Measurements from ENCODE around the gene SUPT7L.
A peak's percentile ranks its signal among the peaks of the same experiment; 100 is the strongest.

SUPT7L gene

DNA sequence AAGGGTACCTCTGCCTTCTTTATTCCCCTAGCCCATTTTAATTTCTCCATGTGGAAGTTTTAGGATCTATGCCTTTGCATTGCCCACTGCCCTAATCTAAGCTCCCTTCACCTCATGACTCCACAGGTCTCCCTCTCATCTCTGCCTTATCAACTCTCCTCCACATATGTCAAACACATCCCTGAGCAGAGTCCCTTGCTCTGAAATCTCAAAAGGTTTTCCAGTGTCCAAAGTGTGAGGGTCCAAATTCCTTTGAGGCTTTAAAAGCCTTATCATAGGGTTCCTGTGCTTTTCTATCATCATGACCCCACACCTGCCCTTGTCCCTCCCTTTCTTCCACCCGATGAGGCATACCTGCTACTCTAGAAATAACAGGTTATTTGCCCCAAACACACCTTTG, 38.9 kb upstream of the SUPT7L start:
- DNase-seq (ENCODE audit: low spot score) (no peak), ATAC-seq (ENCODE audit: low read depth) (no peak)
- Histone ChIP-seq H3K36me3 (ENCODE audit: low read depth) (no peaks in the 10 kb centered on the region), H3K4me3 (ENCODE audit: severe bottlenecking) (no peak overlapping the region), H3K4me1 (ENCODE audit: insufficient read depth, poor library complexity, severe bottlenecking) (peaks cover 26% of the 10 kb centered on the region), H3K27me3 (ENCODE audit: insufficient read depth, poor library complexity, severe bottlenecking) (no peaks in the 10 kb centered on the region), H3K27ac (ENCODE audit: poor library complexity, severe bottlenecking) (no peak overlapping the region), H3K9me3 (ENCODE audit: severe bottlenecking) (no peaks in the 10 kb centered on the region)
- TF ChIP-seq, protein P1, sequence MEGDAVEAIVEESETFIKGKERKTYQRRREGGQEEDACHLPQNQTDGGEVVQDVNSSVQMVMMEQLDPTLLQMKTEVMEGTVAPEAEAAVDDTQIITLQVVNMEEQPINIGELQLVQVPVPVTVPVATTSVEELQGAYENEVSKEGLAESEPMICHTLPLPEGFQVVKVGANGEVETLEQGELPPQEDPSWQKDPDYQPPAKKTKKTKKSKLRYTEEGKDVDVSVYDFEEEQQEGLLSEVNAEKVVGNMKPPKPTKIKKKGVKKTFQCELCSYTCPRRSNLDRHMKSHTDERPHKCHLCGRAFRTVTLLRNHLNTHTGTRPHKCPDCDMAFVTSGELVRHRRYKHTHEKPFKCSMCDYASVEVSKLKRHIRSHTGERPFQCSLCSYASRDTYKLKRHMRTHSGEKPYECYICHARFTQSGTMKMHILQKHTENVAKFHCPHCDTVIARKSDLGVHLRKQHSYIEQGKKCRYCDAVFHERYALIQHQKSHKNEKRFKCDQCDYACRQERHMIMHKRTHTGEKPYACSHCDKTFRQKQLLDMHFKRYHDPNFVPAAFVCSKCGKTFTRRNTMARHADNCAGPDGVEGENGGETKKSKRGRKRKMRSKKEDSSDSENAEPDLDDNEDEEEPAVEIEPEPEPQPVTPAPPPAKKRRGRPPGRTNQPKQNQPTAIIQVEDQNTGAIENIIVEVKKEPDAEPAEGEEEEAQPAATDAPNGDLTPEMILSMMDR (IDR thresholded peaks at IDR 0.05; ENCODE audit: poor library complexity, severe bottlenecking), result no peak

DNA sequence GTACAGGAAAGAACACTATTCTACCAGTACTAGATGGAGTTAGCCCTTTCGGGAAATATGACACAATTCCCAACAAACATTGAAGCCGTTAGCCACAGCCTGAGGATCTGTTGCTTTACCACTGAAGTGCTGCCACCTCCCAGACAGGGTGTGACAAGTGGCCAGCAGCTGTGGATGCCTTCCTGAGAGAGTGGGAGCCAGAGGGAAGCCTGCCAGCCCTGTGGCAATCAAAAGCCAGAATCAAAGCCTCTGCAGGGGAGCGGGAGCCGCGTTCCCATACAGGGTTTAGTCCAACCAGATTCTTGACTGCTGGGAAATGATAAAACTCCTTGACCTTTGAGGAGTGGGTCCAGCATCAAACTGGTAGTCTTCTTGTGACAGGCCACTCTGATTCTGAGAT, 38.3 kb upstream of the SUPT7L start:
- TF ChIP-seq, protein P1 (IDR thresholded peaks at IDR 0.05; ENCODE audit: poor library complexity, severe bottlenecking), result no peak
- H3K9me3 ChIP-seq (ENCODE audit: severe bottlenecking), result no peaks in the 10 kb centered on the region
- DNase-seq (ENCODE audit: low spot score) (no peak), ATAC-seq (ENCODE audit: low read depth) (no peak)
- no peaks in the 10 kb centered on the region for H3K27me3 ChIP-seq (ENCODE audit: insufficient read depth, poor library complexity, severe bottlenecking)
- H3K4me1 ChIP-seq (ENCODE audit: insufficient read depth, poor library complexity, severe bottlenecking), result peaks cover 20% of the 10 kb centered on the region
- H3K4me3 ChIP-seq (ENCODE audit: severe bottlenecking), result no peak overlapping the region
- no peaks in the 10 kb centered on the region for H3K36me3 ChIP-seq (ENCODE audit: low read depth)
- H3K27ac ChIP-seq (ENCODE audit: poor library complexity, severe bottlenecking), result no peak overlapping the region

DNA sequence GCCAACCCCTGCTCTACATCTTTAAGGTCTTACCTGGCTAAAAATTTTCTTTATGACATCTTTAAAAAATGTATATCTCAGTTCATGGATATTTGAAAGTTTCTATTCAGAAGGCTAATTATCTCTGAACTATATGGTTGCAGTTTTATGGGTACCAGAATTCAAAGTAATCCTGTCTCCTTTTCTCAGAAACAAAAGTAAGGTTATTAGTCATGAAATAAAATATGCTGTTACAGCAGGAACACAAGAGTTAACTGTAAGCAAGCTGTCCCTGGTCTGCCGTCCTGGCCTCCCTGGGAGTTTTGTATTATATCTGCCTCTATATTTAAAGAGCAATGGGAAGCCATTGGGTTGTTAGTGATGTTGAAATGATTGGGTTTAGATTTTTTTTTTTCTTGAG, 34.2 kb upstream of the SUPT7L start:
- no peak for DNase-seq (ENCODE audit: low spot score)
- TF ChIP-seq, protein P1 (IDR thresholded peaks at IDR 0.05; ENCODE audit: poor library complexity, severe bottlenecking), result no peak
- Histone ChIP-seq H3K4me1 (ENCODE audit: insufficient read depth, poor library complexity, severe bottlenecking) (no peaks in the 10 kb centered on the region), H3K27me3 (ENCODE audit: insufficient read depth, poor library complexity, severe bottlenecking) (no peaks in the 10 kb centered on the region), H3K27ac (ENCODE audit: poor library complexity, severe bottlenecking) (no peak overlapping the region), H3K4me3 (ENCODE audit: severe bottlenecking) (no peak overlapping the region), H3K9me3 (ENCODE audit: severe bottlenecking) (no peaks in the 10 kb centered on the region), H3K36me3 (ENCODE audit: low read depth) (peaks cover 33% of the 10 kb centered on the region)
- no peak for ATAC-seq (ENCODE audit: low read depth)

DNA sequence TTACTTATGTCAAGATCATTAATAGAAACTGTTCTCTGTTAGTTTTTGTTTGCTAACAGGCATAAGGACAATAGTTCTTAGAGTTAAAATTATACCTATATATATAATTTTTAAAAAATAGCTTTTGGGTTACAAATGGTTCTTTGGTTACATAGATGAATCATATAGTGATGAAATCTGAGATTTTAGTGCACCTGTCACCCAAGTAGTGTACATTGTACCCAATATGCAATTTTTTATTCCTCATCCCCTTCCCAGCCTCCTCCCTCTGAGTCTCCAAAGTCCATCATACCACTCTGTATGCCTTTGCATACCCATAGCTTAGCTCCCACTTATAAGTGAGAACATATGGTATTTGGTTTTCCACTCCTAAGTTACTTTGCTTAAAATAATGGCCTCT, 26.6 kb upstream of the SUPT7L start:
- peaks cover 12% of the 10 kb centered on the region for H3K4me1 ChIP-seq (ENCODE audit: insufficient read depth, poor library complexity, severe bottlenecking)
- DNase-seq (ENCODE audit: low spot score) (no peak), ATAC-seq (ENCODE audit: low read depth) (no peak)
- peaks cover 72% of the 10 kb centered on the region for H3K36me3 ChIP-seq (ENCODE audit: low read depth)
- TF ChIP-seq, protein P1 (IDR thresholded peaks at IDR 0.05; ENCODE audit: poor library complexity, severe bottlenecking), result no peak
- H3K27ac ChIP-seq (ENCODE audit: poor library complexity, severe bottlenecking), result peak overlapping the region; percentile 16
- no peak overlapping the region for H3K4me3 ChIP-seq (ENCODE audit: severe bottlenecking)
- no peaks in the 10 kb centered on the region for H3K9me3 ChIP-seq (ENCODE audit: severe bottlenecking)
- no peaks in the 10 kb centered on the region for H3K27me3 ChIP-seq (ENCODE audit: insufficient read depth, poor library complexity, severe bottlenecking)

DNA sequence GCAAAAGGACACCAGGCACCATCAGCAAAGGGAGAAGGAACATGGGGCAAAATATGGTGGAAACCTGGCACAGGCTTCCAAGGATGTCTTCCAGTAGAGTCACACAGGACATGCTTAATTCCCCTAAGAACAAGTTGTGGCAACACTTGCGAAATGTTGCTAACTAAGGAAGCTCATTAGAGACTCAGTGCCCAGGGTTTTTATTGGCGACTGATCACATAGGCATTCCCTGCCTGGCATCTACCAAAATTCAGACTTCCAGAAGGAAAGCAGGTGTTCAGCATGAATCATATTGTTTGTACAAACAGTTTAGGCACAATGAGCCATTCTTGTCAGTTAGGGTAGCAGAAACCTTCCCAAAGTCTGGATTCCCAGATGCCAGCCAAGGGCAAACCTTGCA, 26.0 kb upstream of the SUPT7L start:
- H3K27ac ChIP-seq (ENCODE audit: poor library complexity, severe bottlenecking), result peak overlapping the region; percentile 16
- TF ChIP-seq, protein P1 (IDR thresholded peaks at IDR 0.05; ENCODE audit: poor library complexity, severe bottlenecking), result no peak
- ATAC-seq (ENCODE audit: low read depth) (peak; percentile 23; the same call in 1 of the 3 replicates), DNase-seq (ENCODE audit: low spot score) (no peak)
- H3K9me3 ChIP-seq (ENCODE audit: severe bottlenecking), result no peaks in the 10 kb centered on the region
- no peaks in the 10 kb centered on the region for H3K27me3 ChIP-seq (ENCODE audit: insufficient read depth, poor library complexity, severe bottlenecking)
- H3K36me3 ChIP-seq (ENCODE audit: low read depth), result peaks cover 72% of the 10 kb centered on the region
- no peak overlapping the region for H3K4me3 ChIP-seq (ENCODE audit: severe bottlenecking)
- H3K4me1 ChIP-seq (ENCODE audit: insufficient read depth, poor library complexity, severe bottlenecking), result peaks cover 12% of the 10 kb centered on the region
